ENCODE results near the gene DDA1. TPM values are rescaled to one million over a fixed set of nuclear protein-coding genes. Genes with fewer than 3 reads are reported as not detected.

DDA1 gene
- total and polyA plus RNA-seq, 9 donors, result 18.6 to 42.2 (median 36.4) TPM

DNA sequence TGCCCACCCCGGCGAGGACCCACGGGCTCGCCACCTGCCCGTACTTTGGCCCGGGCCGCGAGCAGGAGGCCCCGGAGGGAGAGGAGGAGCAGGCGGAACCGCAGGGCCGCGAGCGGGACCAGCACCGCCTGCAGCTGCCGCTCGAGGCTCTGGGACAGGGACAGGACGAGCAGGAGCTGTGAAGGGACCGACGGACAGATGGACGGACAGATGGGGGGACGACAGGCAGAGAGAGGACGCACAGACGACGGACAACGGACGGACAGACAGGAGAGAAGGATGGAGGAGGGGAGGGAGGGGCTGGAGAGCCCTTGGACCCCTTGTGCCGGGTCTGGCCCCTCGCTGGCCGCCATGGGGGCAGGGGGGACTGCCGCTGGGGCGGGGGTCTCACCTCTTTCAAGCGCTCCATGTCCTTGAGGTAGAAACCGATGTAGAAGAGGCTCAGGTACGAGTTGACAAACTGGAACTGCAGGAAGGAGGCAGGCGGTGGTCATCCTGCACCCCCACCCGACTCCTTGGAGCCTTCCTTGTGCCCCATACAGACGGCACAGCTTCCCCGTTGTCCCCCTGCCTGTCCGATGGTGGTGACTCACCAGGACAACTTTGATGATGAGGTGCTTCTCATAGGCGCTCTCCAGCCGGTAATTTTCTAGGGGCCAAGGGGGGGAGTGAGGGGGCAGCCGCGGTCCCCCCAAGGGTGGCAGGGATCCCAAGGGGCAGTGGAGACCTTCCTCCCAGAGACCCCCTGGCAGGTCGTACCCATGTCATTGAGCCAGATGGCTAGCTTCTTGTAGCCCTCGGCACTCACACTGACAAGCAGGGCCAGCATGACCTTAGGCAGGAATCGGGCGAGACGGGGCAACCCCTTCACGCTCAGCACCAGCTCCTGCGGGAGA lies 20.3 kb downstream of the DDA1 start:
- H3K4me3 ChIP-seq (ENCODE audit: low read length), result no peak overlapping the region

DNA sequence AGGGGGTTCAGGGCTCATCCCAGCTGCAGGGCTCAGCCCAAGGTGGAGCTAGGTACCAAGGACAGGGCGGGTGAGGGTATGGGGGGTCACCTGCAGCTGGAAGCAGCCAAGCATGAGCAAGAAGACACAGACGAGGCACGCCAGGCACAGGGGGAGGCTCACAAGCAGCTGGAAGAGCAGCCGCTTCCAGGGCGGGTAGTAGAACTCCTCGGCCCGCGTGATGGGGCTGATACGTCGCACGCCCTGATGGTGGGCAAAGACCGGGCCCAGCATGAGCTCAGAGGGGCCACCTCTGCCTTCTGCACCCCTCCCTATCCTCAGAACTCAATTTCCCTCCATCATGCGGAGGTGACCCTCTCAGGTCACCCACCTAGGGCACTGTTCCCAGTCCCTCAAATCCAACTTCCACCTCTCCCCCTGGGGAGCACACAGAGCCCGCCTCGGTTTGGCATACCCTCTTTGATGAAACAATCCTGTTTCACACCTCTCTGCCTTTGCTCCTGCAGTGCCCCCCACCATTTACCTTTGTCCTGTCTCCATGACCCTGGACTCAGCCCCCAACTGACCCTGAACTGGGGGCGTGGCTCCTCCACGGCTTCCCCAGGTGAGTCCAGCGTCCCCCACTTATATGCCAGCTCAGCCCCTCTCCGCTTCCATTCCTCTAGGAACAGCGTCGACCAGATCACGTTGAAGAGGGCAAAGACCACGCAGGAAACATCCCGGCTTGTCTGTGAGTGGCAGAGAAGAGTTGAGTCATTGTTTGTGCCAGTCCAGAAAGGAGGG lies 21.1 kb downstream of the DDA1 start:
- no peak overlapping the region for H3K4me3 ChIP-seq (ENCODE audit: low read length)
- H3K9me3 ChIP-seq (replicated peaks; ENCODE audit: control insufficient read depth, low read depth, low read length), result no peaks in the 10 kb centered on the region
- peaks cover 26% of the 10 kb centered on the region for H3K36me3 ChIP-seq (ENCODE audit: control insufficient read depth, insufficient read depth, low read length)
- 87% methylated on average over 24 of the region's 24 CpGs for WGBS (ENCODE audit: insufficient coverage)
- peaks cover 23% of the 10 kb centered on the region for H3K4me1 ChIP-seq (ENCODE audit: control insufficient read depth, insufficient read depth, low read length)
- no peak for DNase-seq
- H3K27me3 ChIP-seq (ENCODE audit: control insufficient read depth, insufficient read depth, low read length), result peaks cover 27% of the 10 kb centered on the region
- H3K27ac ChIP-seq (ENCODE audit: low read length), result no peak overlapping the region

More for the DNA sequence above, 20.3 kb downstream of the DDA1 start:
- H3K27ac ChIP-seq (ENCODE audit: low read length), result no peak overlapping the region
- H3K27me3 ChIP-seq (ENCODE audit: control insufficient read depth, insufficient read depth, low read length), result peaks cover 27% of the 10 kb centered on the region
- H3K9me3 ChIP-seq (replicated peaks; ENCODE audit: control insufficient read depth, low read depth, low read length), result no peaks in the 10 kb centered on the region
- WGBS (ENCODE audit: insufficient coverage), result 54% methylated on average over 39 of the region's 51 CpGs
- peaks cover 33% of the 10 kb centered on the region for H3K36me3 ChIP-seq (ENCODE audit: control insufficient read depth, insufficient read depth, low read length)
- peaks cover 15% of the 10 kb centered on the region for H3K4me1 ChIP-seq (ENCODE audit: control insufficient read depth, insufficient read depth, low read length)
- DNase-seq, result no peak

- WGBS (ENCODE audit: insufficient coverage), result 92% methylated on average over 9 of the region's 13 CpGs
- H3K36me3 ChIP-seq (ENCODE audit: control insufficient read depth, insufficient read depth, low read length), result peaks cover 26% of the 10 kb centered on the region
These were observed 21.7 kb downstream of the DDA1 start for GRCh38 chr19:17331045-17331558.

DNA sequence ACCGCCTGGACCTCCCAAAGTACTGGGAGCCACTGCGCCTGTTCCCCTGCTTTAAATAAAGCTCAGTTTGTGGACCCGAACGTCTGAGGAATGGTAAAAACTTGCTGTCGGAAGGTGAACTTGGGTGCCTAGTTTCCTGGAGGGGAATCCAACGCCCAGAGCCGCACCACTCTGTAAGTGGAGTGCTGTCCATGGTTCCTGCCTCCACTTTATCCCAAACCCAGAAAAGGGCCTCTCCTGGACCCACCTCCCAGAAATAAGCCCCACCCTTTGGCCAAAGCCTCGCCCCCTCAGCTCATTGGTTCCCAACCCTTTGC lies 23.0 kb downstream of the DDA1 start:
- Histone ChIP-seq H3K36me3 (ENCODE audit: control insufficient read depth, insufficient read depth, low read length) (peaks cover 21% of the 10 kb centered on the region), H3K27ac (ENCODE audit: low read length) (no peak overlapping the region), H3K4me3 (ENCODE audit: low read length) (no peak overlapping the region), H3K27me3 (ENCODE audit: control insufficient read depth, insufficient read depth, low read length) (peaks cover 27% of the 10 kb centered on the region), H3K4me1 (ENCODE audit: control insufficient read depth, insufficient read depth, low read length) (peaks cover 32% of the 10 kb centered on the region), H3K9me3 (replicated peaks; ENCODE audit: control insufficient read depth, low read depth, low read length) (no peaks in the 10 kb centered on the region)
- no peak for DNase-seq
- 77% methylated on average over 4 of the region's 8 CpGs for WGBS (ENCODE audit: insufficient coverage)

More at GRCh38 chr19:17331045-17331558, 21.7 kb downstream of the DDA1 start:
- Histone ChIP-seq H3K27ac (ENCODE audit: low read length) (no peak overlapping the region), H3K4me1 (ENCODE audit: control insufficient read depth, insufficient read depth, low read length) (peaks cover 27% of the 10 kb centered on the region), H3K4me3 (ENCODE audit: low read length) (no peak overlapping the region), H3K27me3 (ENCODE audit: control insufficient read depth, insufficient read depth, low read length) (peaks cover 27% of the 10 kb centered on the region), H3K9me3 (replicated peaks; ENCODE audit: control insufficient read depth, low read depth, low read length) (no peaks in the 10 kb centered on the region)
- no peak for DNase-seq

DNA sequence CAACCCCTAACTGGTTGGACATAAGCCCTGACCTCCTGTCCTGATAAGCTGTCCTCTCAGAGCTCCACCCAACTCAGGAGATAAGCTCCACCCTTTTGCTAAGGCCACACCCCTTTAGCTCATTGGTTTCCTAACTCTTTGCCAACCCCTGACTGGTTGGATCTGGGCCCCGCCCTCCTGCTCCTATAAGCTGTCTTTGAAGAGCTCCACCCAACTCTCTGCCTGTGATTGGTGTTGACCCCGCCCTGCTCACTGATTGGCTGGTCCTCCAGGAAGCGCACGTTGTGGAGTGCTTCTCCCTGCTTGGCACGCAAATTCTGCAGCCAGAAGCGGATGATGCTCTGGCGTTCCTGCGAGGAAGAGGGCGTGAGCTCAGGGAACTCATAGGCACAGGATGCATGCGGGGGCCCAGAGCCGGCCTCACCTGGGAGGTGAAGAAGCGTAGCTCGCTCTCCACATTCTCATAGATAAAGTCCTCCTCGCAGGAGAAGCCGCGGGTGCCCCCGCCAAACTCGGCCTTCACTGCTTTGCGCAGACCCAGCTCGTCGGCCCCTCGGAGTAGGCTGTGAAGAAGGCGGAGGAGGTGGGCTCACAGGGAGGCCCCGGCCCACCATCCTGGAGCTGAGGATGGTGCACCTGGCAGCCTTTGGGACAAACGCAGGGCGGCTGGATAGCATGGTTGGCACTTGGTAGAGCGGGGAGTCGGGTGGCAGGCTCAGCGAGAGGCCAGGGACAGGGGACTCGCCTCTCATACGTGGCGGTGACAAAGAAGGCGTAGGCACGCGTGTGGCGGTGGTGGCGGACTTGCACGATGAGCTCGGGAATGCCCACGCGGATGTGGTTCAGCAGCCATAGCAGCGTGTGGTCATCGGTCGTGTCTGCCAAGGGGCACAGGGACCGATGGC lies 23.6 kb downstream of the DDA1 start:
- H3K27ac ChIP-seq (ENCODE audit: low read length), result no peak overlapping the region
- H3K9me3 ChIP-seq (replicated peaks; ENCODE audit: control insufficient read depth, low read depth, low read length), result no peaks in the 10 kb centered on the region
- H3K27me3 ChIP-seq (ENCODE audit: control insufficient read depth, insufficient read depth, low read length), result peaks cover 27% of the 10 kb centered on the region
- 93% methylated on average over 44 of the region's 45 CpGs for WGBS (ENCODE audit: insufficient coverage)
- DNase-seq, result peak; percentile 52
- no peak overlapping the region for H3K4me3 ChIP-seq (ENCODE audit: low read length)
- H3K4me1 ChIP-seq (ENCODE audit: control insufficient read depth, insufficient read depth, low read length), result peaks cover 37% of the 10 kb centered on the region
- H3K36me3 ChIP-seq (ENCODE audit: control insufficient read depth, insufficient read depth, low read length), result peaks cover 21% of the 10 kb centered on the region

DNA sequence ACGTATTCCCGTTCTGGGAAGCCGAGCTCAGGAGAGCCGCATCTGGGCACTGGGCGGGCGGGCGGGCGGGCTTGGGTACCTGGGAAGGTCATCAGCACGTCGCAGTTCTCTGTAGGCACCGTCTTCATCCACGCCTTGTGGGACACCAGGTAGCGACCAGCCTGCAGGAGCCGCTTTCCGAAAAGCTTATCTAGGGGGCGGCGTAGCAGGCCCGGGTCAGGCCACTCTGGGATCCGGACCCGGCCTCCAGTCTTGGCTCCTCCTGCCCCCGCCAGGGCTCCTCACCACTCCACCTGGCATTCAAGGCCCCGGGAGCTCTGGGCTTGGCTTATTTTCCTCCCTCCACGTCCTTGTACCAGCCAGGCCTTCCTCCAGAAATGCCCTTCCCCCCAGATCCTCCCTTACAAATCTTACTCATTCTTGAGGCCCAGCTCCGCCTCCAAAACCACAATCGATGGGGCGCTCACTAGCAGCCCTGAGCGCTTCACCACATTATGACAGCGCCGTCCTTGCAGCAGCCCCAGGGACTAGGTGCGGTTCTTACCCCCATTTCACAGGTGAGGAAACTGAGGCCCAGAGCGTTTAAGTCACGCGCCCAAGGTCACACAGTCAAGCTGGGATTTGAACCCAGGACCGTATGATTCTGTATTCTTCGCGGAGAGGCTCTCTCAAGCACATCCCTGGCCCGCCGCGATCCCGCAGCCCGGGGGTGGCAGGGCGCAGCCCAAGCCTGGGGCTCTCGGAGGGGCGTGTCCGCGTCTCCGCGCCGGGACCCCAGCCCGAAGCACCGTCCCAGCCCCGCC lies 24.4 kb downstream of the DDA1 start:
- DNase-seq, result peak; percentile 51
- H3K4me1 ChIP-seq (ENCODE audit: control insufficient read depth, insufficient read depth, low read length), result peaks cover 40% of the 10 kb centered on the region

GRCh38 chr19:17334414-17335409 lies 25.3 kb downstream of the DDA1 start, which contains the start of gene ANO8:
Gene ANO8 (minus strand): TSS chr19:17334855. CDS start chr19:17334670, 185 bp downstream.
- peaks cover 35% of the 10 kb centered on the region for H3K4me1 ChIP-seq (ENCODE audit: control insufficient read depth, insufficient read depth, low read length)
- WGBS (ENCODE audit: insufficient coverage), result 2% methylated on average over 68 of the region's 86 CpGs
- H3K27ac ChIP-seq (ENCODE audit: low read length), result peak within 1 kb of the TSS; percentile 35
- H3K36me3 ChIP-seq (ENCODE audit: control insufficient read depth, insufficient read depth, low read length), result peaks cover 25% of the 10 kb centered on the region
- DNase-seq, result peak; percentile 99
- H3K27me3 ChIP-seq (ENCODE audit: control insufficient read depth, insufficient read depth, low read length), result peaks cover 14% of the 10 kb centered on the region
- H3K4me3 ChIP-seq (ENCODE audit: low read length), result peak within 1 kb of the TSS; percentile 67
- no peaks in the 10 kb centered on the region for H3K9me3 ChIP-seq (replicated peaks; ENCODE audit: control insufficient read depth, low read depth, low read length)

More for the DNA sequence above, 24.4 kb downstream of the DDA1 start:
- H3K36me3 ChIP-seq (ENCODE audit: control insufficient read depth, insufficient read depth, low read length), result peaks cover 21% of the 10 kb centered on the region
- WGBS (ENCODE audit: insufficient coverage), result 36% methylated on average over 52 of the region's 52 CpGs
- H3K9me3 ChIP-seq (replicated peaks; ENCODE audit: control insufficient read depth, low read depth, low read length), result no peaks in the 10 kb centered on the region
- peaks cover 22% of the 10 kb centered on the region for H3K27me3 ChIP-seq (ENCODE audit: control insufficient read depth, insufficient read depth, low read length)
- H3K4me3 ChIP-seq (ENCODE audit: low read length), result peak overlapping the region; percentile 67
- H3K27ac ChIP-seq (ENCODE audit: low read length), result no peak overlapping the region

- no peak for DNase-seq
- WGBS (ENCODE audit: insufficient coverage), result 76% methylated on average over 4 of the region's 10 CpGs
- Histone ChIP-seq H3K4me1 (ENCODE audit: control insufficient read depth, insufficient read depth, low read length) (peaks cover 35% of the 10 kb centered on the region), H3K27ac (ENCODE audit: low read length) (no peak overlapping the region), H3K27me3 (ENCODE audit: control insufficient read depth, insufficient read depth, low read length) (peaks cover 5% of the 10 kb centered on the region), H3K9me3 (replicated peaks; ENCODE audit: control insufficient read depth, low read depth, low read length) (no peaks in the 10 kb centered on the region), H3K36me3 (ENCODE audit: control insufficient read depth, insufficient read depth, low read length) (peaks cover 18% of the 10 kb centered on the region), H3K4me3 (ENCODE audit: low read length) (no peak overlapping the region)
These were observed 26.2 kb downstream of the DDA1 start for GRCh38 chr19:17335575-17335974.

Measured in muscle of leg (tissue), 11 donors.